Measurements from ENCODE around the gene SCAP. TPM values are rescaled to one million over a fixed set of nuclear protein-coding genes. Genes with fewer than 3 reads are reported as not detected.
"Not testable (repeated sequence)": the region's sequence is repeated elsewhere in the genome, so short reads cannot be mapped to it uniquely, and the experiment has no call there.

Gene SCAP
- polyA plus RNA-seq, 3 donors from 2014 or later: 33.4 to 59.2 (median 38.8) TPM

DNA sequence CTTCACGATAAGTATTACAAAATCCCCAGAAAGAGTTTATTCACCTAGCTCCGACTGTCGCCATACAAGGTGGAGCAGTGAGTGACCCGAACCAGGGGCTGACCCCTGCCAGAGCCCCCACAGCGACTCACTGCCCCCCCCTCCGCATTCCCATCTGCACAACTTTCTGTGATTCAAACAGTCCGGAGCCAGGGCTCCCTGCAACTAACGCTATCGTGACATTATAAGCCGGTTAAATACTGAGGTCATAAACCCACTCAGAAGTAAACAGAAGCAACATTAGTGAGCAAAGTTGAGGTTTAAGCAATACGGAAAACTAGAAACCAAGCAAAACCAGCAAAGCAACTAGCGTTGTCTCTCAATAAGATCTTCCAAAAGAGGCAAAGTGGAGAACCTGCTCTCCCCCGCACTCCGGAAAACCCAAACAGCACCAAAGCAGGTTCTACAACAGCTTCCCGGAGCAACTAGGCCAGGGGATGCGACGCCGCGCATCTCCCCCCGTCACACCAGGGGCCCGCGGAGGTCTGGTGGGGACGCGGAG is 642 bp downstream of the SCAP start:
- Mint-ChIP-seq H3K4me1 (peaks cover 36 to 47% of the 10 kb centered on the region in 2 donors), H3K9me3 (no peaks in the 10 kb centered on the region), H3K27me3 (ENCODE audit: low read depth in 3 of 3) (peaks cover 2 to 14% (median 2%) of the 10 kb centered on the region in 3 donors), H3K27ac (peak overlapping the region; percentile 86 to 96 (median 92)), H3K4me3 (peak overlapping the region; percentile 83 to 97 (median 92)), H3K36me3 (no peaks in the 10 kb centered on the region)
- DNase-seq: no peak

- H3K27me3 Mint-ChIP-seq (ENCODE audit: low read depth in 3 of 3): peaks cover 2 to 14% (median 2%) of the 10 kb centered on the region in 3 donors
- no peaks in the 10 kb centered on the region for H3K9me3 Mint-ChIP-seq
- DNase-seq: no peak
- H3K4me3 Mint-ChIP-seq: peak overlapping the region; percentile 66 to 82 (median 70)
- H3K36me3 Mint-ChIP-seq: peaks cover 0 to under 1% (median 0%) of the 10 kb centered on the region in 3 donors
- H3K4me1 Mint-ChIP-seq: peaks cover 38 to 54% of the 10 kb centered on the region in 2 donors
- peak overlapping the region; percentile 25 to 82 (median 60) for H3K27ac Mint-ChIP-seq
Observed at GRCh38 chr3:47473391-47473790, 2.4 kb downstream of the SCAP start.

GRCh38 chr3:47469616-47470015 is 6.1 kb downstream of the SCAP start:
- peaks cover 0 to 3% (median 0%) of the 10 kb centered on the region in 3 donors for H3K27me3 Mint-ChIP-seq (ENCODE audit: low read depth in 3 of 3)
- H3K4me3 Mint-ChIP-seq: no peak overlapping the region
- DNase-seq: no peak
- peaks cover 5 to 13% (median 9%) of the 10 kb centered on the region in 3 donors for H3K36me3 Mint-ChIP-seq
- H3K9me3 Mint-ChIP-seq: no peaks in the 10 kb centered on the region
- no peak overlapping the region for H3K27ac Mint-ChIP-seq
- peaks cover 25 to 49% of the 10 kb centered on the region in 2 donors for H3K4me1 Mint-ChIP-seq

DNA sequence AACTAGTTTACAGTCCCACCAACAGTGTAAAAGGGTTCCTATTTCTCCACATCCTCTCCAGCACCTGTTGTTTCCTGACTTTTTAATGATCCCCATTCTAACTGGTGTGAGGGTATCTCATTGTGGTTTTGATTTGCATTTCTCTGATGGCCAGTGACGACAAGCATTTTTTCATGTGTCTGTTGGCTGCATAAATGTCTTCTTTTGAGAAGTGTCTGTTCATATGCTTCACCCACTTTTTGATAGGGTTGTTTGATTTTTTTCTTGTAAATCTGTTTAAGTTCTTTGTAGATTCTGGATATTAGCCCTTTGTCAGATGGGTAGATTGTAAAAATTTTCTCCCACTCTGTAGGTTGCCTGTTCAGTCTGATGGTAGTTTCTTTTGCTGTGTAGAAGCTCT is 7.4 kb downstream of the SCAP start:
- not testable (repeated sequence) for DNase-seq; H3K9me3 Mint-ChIP-seq; H3K27me3 Mint-ChIP-seq (ENCODE audit: low read depth in 3 of 3); H3K4me3 Mint-ChIP-seq; H3K27ac Mint-ChIP-seq
- Mint-ChIP-seq H3K36me3 (peaks cover 5 to 14% (median 9%) of the 10 kb centered on the region in 3 donors), H3K4me1 (peaks cover 18 to 44% of the 10 kb centered on the region in 2 donors)

GRCh38 chr3:47464588-47464987 is 11.2 kb downstream of the SCAP start:
- no peaks in the 10 kb centered on the region for H3K27me3 Mint-ChIP-seq (ENCODE audit: low read depth in 3 of 3)
- H3K9me3 Mint-ChIP-seq: peaks cover 0 to 5% (median 2%) of the 10 kb centered on the region in 6 donors
- no peak overlapping the region for H3K4me3 Mint-ChIP-seq
- peak overlapping the region in 2 of 6 donors; percentile 39 to 40 for H3K27ac Mint-ChIP-seq
- DNase-seq: no peak
- H3K36me3 Mint-ChIP-seq: peaks cover 9 to 18% (median 14%) of the 10 kb centered on the region in 3 donors
- H3K4me1 Mint-ChIP-seq: peaks cover 25 to 36% of the 10 kb centered on the region in 2 donors

DNA sequence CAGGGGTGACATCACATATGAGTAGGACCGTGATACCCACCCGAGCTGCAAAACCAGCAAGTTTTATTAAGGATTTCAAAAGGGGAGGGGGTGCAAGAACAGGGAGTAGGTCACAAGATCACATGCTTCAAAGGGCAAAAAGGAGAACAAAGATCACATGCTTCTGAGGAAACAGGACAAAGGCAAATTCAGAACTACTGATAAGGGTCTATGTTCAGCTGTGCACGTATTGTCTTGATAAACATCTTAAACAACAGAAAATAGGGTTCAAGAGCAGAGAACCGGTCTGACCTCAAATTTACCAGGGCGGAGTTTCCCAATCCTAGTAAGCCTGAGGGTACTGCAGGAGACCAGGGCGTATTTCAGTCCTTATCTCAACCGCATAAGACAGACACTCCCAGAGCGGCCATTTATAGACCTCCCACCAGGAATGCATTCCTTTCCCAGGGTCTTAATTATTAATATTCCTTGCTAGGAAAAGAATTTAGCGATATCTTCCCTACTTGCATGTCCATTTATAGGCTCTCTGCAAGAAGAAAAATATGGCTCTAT is 16.1 kb downstream of the SCAP start:
- Mint-ChIP-seq H3K9me3 (peaks cover 5 to 10% (median 6%) of the 10 kb centered on the region in 6 donors), H3K4me1 (peaks cover 27 to 38% of the 10 kb centered on the region in 2 donors)
- not testable (repeated sequence) for H3K4me3 Mint-ChIP-seq; H3K27ac Mint-ChIP-seq; H3K27me3 Mint-ChIP-seq (ENCODE audit: low read depth in 3 of 3); H3K36me3 Mint-ChIP-seq; DNase-seq

GRCh38 chr3:47456984-47457383 is 18.8 kb downstream of the SCAP start:
- no peak for DNase-seq
- peaks cover 8 to 9% (median 9%) of the 10 kb centered on the region in 3 donors for H3K36me3 Mint-ChIP-seq
- H3K4me3 Mint-ChIP-seq: no peak overlapping the region
- H3K27me3 Mint-ChIP-seq (ENCODE audit: low read depth in 3 of 3): no peaks in the 10 kb centered on the region
- H3K9me3 Mint-ChIP-seq: peaks cover 5 to 10% (median 6%) of the 10 kb centered on the region in 6 donors
- H3K4me1 Mint-ChIP-seq: peaks cover 20 to 32% of the 10 kb centered on the region in 2 donors
- peak overlapping the region in 1 of 6 donors; percentile 34 for H3K27ac Mint-ChIP-seq

- peaks cover 14 to 35% of the 10 kb centered on the region in 2 donors for H3K4me1 Mint-ChIP-seq
- H3K9me3 Mint-ChIP-seq: peaks cover 4 to 10% (median 6%) of the 10 kb centered on the region in 6 donors
- no peaks in the 10 kb centered on the region for H3K27me3 Mint-ChIP-seq (ENCODE audit: low read depth in 3 of 3)
- no peak overlapping the region for H3K4me3 Mint-ChIP-seq
- peaks cover 7 to 11% (median 7%) of the 10 kb centered on the region in 3 donors for H3K36me3 Mint-ChIP-seq
- DNase-seq: no peak
- peak overlapping the region in 2 of 6 donors; percentile 0 to 12 for H3K27ac Mint-ChIP-seq
Observed at GRCh38 chr3:47455806-47456452, 19.8 kb downstream of the SCAP start.

DNA sequence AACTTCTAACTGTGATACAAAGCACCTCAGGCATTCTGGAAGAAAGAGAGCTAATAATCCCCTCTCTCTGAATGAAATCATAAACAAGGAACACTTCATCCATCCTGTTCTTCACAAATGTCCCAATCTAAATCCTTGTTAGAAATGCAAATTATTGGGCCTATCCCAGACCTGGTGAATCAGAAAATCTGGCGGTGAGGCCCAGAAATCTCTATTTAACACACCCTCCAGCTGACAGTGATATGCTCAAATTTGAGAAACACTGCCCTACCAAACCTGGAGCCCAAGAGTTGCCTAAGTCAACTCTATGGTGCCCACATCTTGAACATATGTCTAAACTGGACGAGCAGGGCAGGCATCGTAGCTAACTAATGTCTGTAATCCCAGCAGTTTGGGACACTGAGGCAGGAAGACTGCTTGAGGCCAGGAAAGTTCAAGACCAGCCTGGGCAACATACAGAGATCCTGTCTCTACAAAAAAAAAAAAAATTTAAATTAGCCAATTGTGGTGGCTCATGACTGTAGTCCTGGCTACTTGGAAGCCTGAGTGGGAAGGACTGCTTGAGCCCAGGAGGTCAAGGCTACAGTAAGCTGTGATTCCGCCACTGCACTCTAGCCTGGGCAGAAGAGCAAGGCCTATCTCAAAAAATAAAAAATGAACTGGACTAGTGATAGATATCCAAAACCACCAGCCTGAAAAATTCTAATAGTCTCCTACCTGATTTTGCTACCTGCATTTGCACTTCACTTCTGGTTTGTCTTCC is 23.1 kb downstream of the SCAP start:
- DNase-seq: no peak
- Mint-ChIP-seq H3K4me1 (peaks cover 18 to 39% of the 10 kb centered on the region in 2 donors), H3K4me3 (no peak overlapping the region), H3K27me3 (ENCODE audit: low read depth in 3 of 3) (peaks cover 0 to 2% (median 0%) of the 10 kb centered on the region in 3 donors), H3K9me3 (no peaks in the 10 kb centered on the region), H3K36me3 (peaks cover 0 to 13% (median 4%) of the 10 kb centered on the region in 3 donors), H3K27ac (no peak overlapping the region)

- Mint-ChIP-seq H3K27me3 (ENCODE audit: low read depth in 3 of 3) (peaks cover 0 to 1% (median 0%) of the 10 kb centered on the region in 3 donors), H3K4me1 (peaks cover 14 to 30% of the 10 kb centered on the region in 2 donors), H3K4me3 (no peak overlapping the region), H3K27ac (peak overlapping the region in 1 of 6 donors; percentile 20), H3K36me3 (peaks cover 0 to 18% (median 3%) of the 10 kb centered on the region in 3 donors), H3K9me3 (no peaks in the 10 kb centered on the region)
- DNase-seq: no peak
Observed at GRCh38 chr3:47444103-47444502, 31.6 kb downstream of the SCAP start.

- no peak for DNase-seq
- Mint-ChIP-seq H3K27me3 (ENCODE audit: low read depth in 3 of 3) (peaks cover 0 to 1% (median 0%) of the 10 kb centered on the region in 3 donors), H3K4me1 (peaks cover 14 to 26% of the 10 kb centered on the region in 2 donors), H3K9me3 (no peaks in the 10 kb centered on the region), H3K27ac (peak overlapping the region in 1 of 6 donors; percentile 20), H3K36me3 (peaks cover 0 to 15% (median 6%) of the 10 kb centered on the region in 3 donors), H3K4me3 (no peak overlapping the region)
Observed at GRCh38 chr3:47443611-47443995, 32.1 kb downstream of the SCAP start.

GRCh38 chr3:47441796-47442551 is 33.8 kb downstream of the SCAP start:
- peaks cover 9 to 19% of the 10 kb centered on the region in 2 donors for H3K4me1 Mint-ChIP-seq
- peaks cover 0 to 8% (median 6%) of the 10 kb centered on the region in 3 donors for H3K36me3 Mint-ChIP-seq
- peak overlapping the region in 3 of 6 donors; percentile 39 to 58 (median 45) for H3K27ac Mint-ChIP-seq
- H3K9me3 Mint-ChIP-seq: no peaks in the 10 kb centered on the region
- no peak overlapping the region for H3K4me3 Mint-ChIP-seq
- H3K27me3 Mint-ChIP-seq (ENCODE audit: low read depth in 3 of 3): peaks cover 0 to 1% (median 0%) of the 10 kb centered on the region in 3 donors
- DNase-seq: no peak

DNA sequence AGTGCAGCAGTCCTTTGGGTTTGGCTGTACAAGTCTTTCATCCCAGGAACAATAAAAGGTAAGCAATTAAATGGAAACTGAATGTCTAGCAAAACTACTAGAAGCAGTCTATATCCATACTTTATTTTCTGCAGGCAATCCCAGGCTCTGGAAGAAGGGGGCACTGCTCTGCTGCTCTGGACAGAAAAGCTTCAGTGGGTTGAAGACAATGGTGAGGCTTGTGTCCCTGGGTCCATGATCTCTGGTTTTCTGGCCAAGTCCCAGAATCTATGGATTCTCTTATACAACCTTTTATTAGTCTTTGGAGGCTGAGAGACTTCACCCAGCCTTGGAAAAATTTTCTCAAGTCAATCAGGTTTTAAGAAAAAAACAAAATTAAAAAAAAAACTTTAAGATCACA is 35.6 kb downstream of the SCAP start:
- Mint-ChIP-seq H3K27me3 (ENCODE audit: low read depth in 3 of 3) (peaks cover 0 to 1% (median 0%) of the 10 kb centered on the region in 3 donors), H3K4me1 (peaks cover 8 to 19% of the 10 kb centered on the region in 2 donors), H3K4me3 (no peak overlapping the region), H3K36me3 (peaks cover 0 to 8% (median 6%) of the 10 kb centered on the region in 3 donors), H3K9me3 (no peaks in the 10 kb centered on the region), H3K27ac (no peak overlapping the region)
- DNase-seq: no peak
